GM12878 (cell line): ENCODE measurements around the gene KASH5. TPM values are rescaled to one million over a fixed set of nuclear protein-coding genes. Genes with fewer than 3 reads are reported as not detected.

Source experiments
- ATAC-seq: fragments of 200-7000 bp; cut with Tn5 transposase; 3 replicates; pipeline ENCODE4 v1.9.1; 2020; ENCODE audit warnings: mild to moderate bottlenecking, moderate library complexity
- BruUV-seq: library from RNA; stranded (reverse); fragments of 400-500 nt; replicated peaks from 2 replicates; lab custom pipeline; 2021; lab: Mats Ljungman, UMichigan
- CTCF ChIA-PET: fragments of 300-600 bp; sonication (Branson Sonifier 250); formaldehyde crosslinking; extraction: SDS; loops from one replicate; lab custom pipeline; 2021; ENCODE audit warnings: inconsistent platforms; lab: Yijun Ruan, JAX
- POLR2A ChIA-PET: fragments of 350-600 bp; formaldehyde crosslinking; extraction: SDS; loops from one replicate; lab custom pipeline; 2021; ENCODE audit warnings: inconsistent platforms; lab: Charles Lee
- RAD21 ChIA-PET: fragments of 300-600 bp; sonication (Branson Sonifier 250); formaldehyde crosslinking; loops from one replicate; lab custom pipeline; 2023; ENCODE audit warnings: antibody characterized with exemption; ENCODE audit not compliant: unreplicated experiment; lab: Charles Lee
- SMC1A ChIA-PET: fragments of 300-600 bp; sonication (Branson Sonifier 250); formaldehyde crosslinking; loops from one replicate; lab custom pipeline; 2023; ENCODE audit not compliant: unreplicated experiment, uncharacterized antibody; lab: Charles Lee
- DNase-seq: peaks from one replicate; pipeline ENCODE4 v3.0.0-alpha.2; 2011; ENCODE audit warnings: low read depth, low spot score
- FAIRE-seq: peaks from 3 replicates; lab custom pipeline; 2011; peaks lifted over from hg19 to GRCh38; lab: Jason Lieb, UNC
- H2AFZ ChIP-seq: 2 replicates; pipeline ENCODE4 v1.6.0; 2011; ENCODE audit warnings: low read depth, low read length, control low read depth; ENCODE audit not compliant: control insufficient read depth
- H3K27ac ChIP-seq: 2 replicates; pipeline ENCODE4 v1.5.1; 2011; ENCODE audit warnings: control low read depth; ENCODE audit not compliant: control insufficient read depth, insufficient read depth
- H3K27me3 ChIP-seq, 2 experiments: replicated peaks in 1 of 2; 2 replicates each; pipeline versions ENCODE4 v1.6.0 to v1.6.1; 2011; ENCODE audit warnings: low read length in 1 of 2; ENCODE audit not compliant: control insufficient read depth in 2 of 2, insufficient read depth in 2 of 2
- H3K36me3 ChIP-seq, 2 experiments: 2 replicates each; pipeline ENCODE4 v1.5.1; 2011; ENCODE audit warnings: low read length in 1 of 2; ENCODE audit not compliant: control insufficient read depth in 2 of 2, insufficient read depth in 2 of 2
- H3K4me1 ChIP-seq: 2 replicates; pipeline ENCODE4 v1.6.1; 2011; ENCODE audit warnings: mild to moderate bottlenecking, low read length, moderate library complexity, mixed read lengths; ENCODE audit not compliant: control insufficient read depth, insufficient read depth
- H3K4me2 ChIP-seq: 2 replicates; pipeline ENCODE4 v1.6.0; 2011; ENCODE audit warnings: control low read depth; ENCODE audit not compliant: control insufficient read depth, insufficient read depth
- H3K4me3 ChIP-seq: fragments of 200-600 bp; sonication (generic); 2 replicates; pipeline ENCODE4 v1.5.1; 2016
- H3K79me2 ChIP-seq: 2 replicates; pipeline ENCODE4 v1.6.0; 2011; ENCODE audit warnings: low read length; ENCODE audit not compliant: control insufficient read depth, insufficient read depth
- H3K9ac ChIP-seq: 2 replicates; pipeline ENCODE4 v1.8.0; 2011; ENCODE audit warnings: low read length, control low read depth, mixed read lengths; ENCODE audit not compliant: control insufficient read depth, insufficient read depth
- H3K9me3 ChIP-seq: replicated peaks from 3 replicates; pipeline ENCODE4 v1.5.1; 2011; ENCODE audit warnings: mild to moderate bottlenecking, low read length; ENCODE audit not compliant: control insufficient read depth, insufficient read depth
- H4K20me1 ChIP-seq: 2 replicates; pipeline ENCODE4 v1.6.0; 2011; ENCODE audit not compliant: control insufficient read depth, insufficient read depth
- BACH1 ChIP-seq: fragments of 450-650 bp; IDR thresholded peaks from 2 replicates; pipeline ENCODE4 v1.6.1; 2017; ENCODE audit warnings: mild to moderate bottlenecking, borderline replicate concordance
- BHLHE40 ChIP-seq, 2 experiments: fragments of 450-650 bp in 1 of 2; IDR thresholded peaks; 2 replicates each; pipeline ENCODE4 v1.6.1; 2011 to 2017; ENCODE audit warnings: low read depth in 2 of 2, borderline replicate concordance in 1 of 2, improper control_type of control experiment in 1 of 2, low read length in 1 of 2, mild to moderate bottlenecking in 1 of 2
- CEBPB ChIP-seq, 2 experiments: fragments of 150-350 bp in 1 of 2; IDR thresholded peaks; 2 replicates each; pipeline ENCODE4 v1.6.1; 2012 to 2014; ENCODE audit warnings: low read depth in 2 of 2, low read length in 2 of 2, borderline replicate concordance in 1 of 2, inconsistent platforms in 1 of 2
- DPF2 ChIP-seq: fragments of 450-650 bp; IDR thresholded peaks from 2 replicates; pipeline ENCODE4 v1.6.1; 2017; ENCODE audit warnings: mild to moderate bottlenecking
- EED ChIP-seq: sonication (generic); IDR thresholded peaks from 2 replicates; pipeline ENCODE4 v1.6.1; 2016; ENCODE audit warnings: antibody characterized with exemption, low read depth
- EZH2 ChIP-seq: IDR thresholded peaks from 2 replicates; pipeline ENCODE4 v1.6.1; 2012; ENCODE audit warnings: low read depth, mild to moderate bottlenecking, control low read depth, inconsistent platforms, low read length, borderline replicate concordance; ENCODE audit not compliant: control insufficient read depth
- KLF5 ChIP-seq: fragments of 450-650 bp; IDR thresholded peaks from 2 replicates; pipeline ENCODE4 v1.6.1; 2014; ENCODE audit warnings: mild to moderate bottlenecking; ENCODE audit not compliant: partially characterized antibody
- MYC ChIP-seq: IDR thresholded peaks from 2 replicates; pipeline ENCODE4 v1.6.1; 2011; ENCODE audit warnings: mild to moderate bottlenecking, low read length, moderate library complexity, inconsistent platforms; ENCODE audit not compliant: insufficient read depth, insufficient replicate concordance, insufficient read length, severe bottlenecking
- RELB ChIP-seq: fragments of 450-650 bp; IDR thresholded peaks from 2 replicates; pipeline ENCODE4 v1.6.1; 2017; ENCODE audit warnings: low read depth, mild to moderate bottlenecking, moderate library complexity
- STAT1 ChIP-seq: fragments of 450-650 bp; conservative IDR thresholded peaks from 2 replicates; pipeline ENCODE4 v1.6.1; 2014; ENCODE audit warnings: antibody characterized with exemption, mild to moderate bottlenecking
- SUZ12 ChIP-seq: fragments of 200-600 bp; sonication (generic); IDR thresholded peaks from one replicate; pipeline ENCODE4 v1.6.1; 2018; ENCODE audit warnings: antibody characterized with exemption, mild to moderate bottlenecking; ENCODE audit not compliant: unreplicated experiment
- TAF1 ChIP-seq: IDR thresholded peaks from 2 replicates; pipeline ENCODE4 v1.6.1; 2011; ENCODE audit warnings: mild to moderate bottlenecking, low read depth, low read length, borderline replicate concordance
- TBL1XR1 ChIP-seq: IDR thresholded peaks from 2 replicates; pipeline ENCODE4 v1.6.1; 2012; ENCODE audit warnings: low read depth, low read length, improper control_type of control experiment
- WGBS: methylation state at CpG from one replicate; pipeline ENCODE4 v1.1.6; 2016; ENCODE audit warnings: low lambda C conversion rate; ENCODE audit not compliant: insufficient replicate concordance, insufficient coverage; ENCODE audit errors: missing lambda C conversion rate; 5-methylcytosine and 5-hydroxymethylcytosine counted together
- in situ Hi-C: fragments of 300-500 bp; cut with MboI; formaldehyde crosslinking; loops from 9 replicates; pipeline ENCODE4 v1.14.3; 2018; ENCODE audit warnings: mixed read lengths
- intact Hi-C: fragments of 100-400 bp; cut with micrococcal nuclease; formaldehyde crosslinking; loops from one replicate; pipeline ENCODE4 v1.14.2; 2022; ENCODE audit not compliant: unreplicated experiment
- polyA plus RNA-seq, 11 experiments: library from polyadenylated mRNA; depleted of rRNA in 4 of 11; unstranded in 6 of 11; stranded (reverse) in 5 of 11; fragments of >200 nt; fragmentation: Nextera tagmentation in 4 of 11; fragmentation: Illumina TruSeq in 1 of 11; extraction: Ambion mirVana in 4 of 11; extraction: Trizol in 1 of 11; gene quantifications; 1 replicate in 1 of 11; 2 replicates in 10 of 11; pipeline versions ENCODE4 v1.2.1 to v1.2.3, GENCODE V29; 2011 to 2016; ENCODE audit warnings: inconsistent platforms in 2 of 11, missing spikeins in 2 of 11, low read depth in 1 of 11
- total RNA-seq, 4 experiments: library from RNA; depleted of rRNA in 3 of 4; stranded (reverse); fragments of >200 nt in 3 of 4; fragmentation: Illumina TruSeq in 1 of 4; extraction: Trizol in 1 of 4; gene quantifications; 2 replicates each; pipeline versions ENCODE4 v1.2.1 to v1.2.3, GENCODE V29; 2013 to 2021

KASH5 gene
- total and polyA plus RNA-seq, 10 of the 15 experiments (the other 5 are each of a cell fraction or from before 2014, with no cell fraction given) = 0.03 to 0.06 (median 0.05) TPM; not detected in 7

DNA sequence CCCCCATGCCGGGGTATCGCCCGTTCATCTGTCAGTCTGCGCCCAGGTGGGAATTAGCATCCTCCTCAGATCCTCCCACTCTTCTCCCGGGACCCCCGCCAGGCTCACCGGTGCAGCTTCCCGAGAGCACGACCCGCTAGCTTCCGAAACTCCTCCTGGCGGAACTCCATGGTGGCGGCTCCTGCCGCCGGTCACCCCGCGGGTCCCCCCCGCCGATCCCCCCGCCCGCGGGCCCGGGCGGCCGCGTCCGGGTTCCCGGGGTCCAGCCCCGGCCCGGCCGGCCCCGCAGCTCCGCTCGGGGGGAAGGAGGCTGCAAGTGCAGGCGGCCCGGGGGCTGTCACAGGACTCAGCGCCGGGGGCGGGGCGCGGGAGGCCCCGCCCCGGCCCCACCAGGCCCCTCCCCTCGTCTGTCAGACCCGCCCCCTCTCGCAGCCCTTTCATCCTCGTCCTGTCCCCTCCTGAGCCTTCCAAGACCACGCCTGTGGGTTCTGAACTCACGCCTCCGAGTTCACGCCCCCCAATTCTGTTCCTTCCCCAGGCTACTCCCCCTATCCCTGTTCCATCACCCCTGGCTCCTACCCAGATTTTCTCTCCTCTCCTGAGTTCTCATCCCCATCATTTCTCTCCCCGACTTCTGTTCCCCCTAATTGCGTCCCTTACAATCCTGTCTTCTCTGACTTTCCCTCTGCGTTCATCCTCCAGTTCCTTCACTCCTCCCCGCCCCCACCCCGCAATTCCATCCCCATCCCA, 53.3 kb downstream of the KASH5 start, which contains the start of gene SLC17A7:
Gene SLC17A7 (minus strand): TSS at position 318 of the 750 bp plus-strand sequence. CDS start 148 bp downstream, at position 170.
- POLR2A ChIA-PET = interaction anchor here (1.1 kb wide), 1 partner anchor 29 kb away, joined by 4 read pairs; no protein-coding TSS in a partner anchor
- BruUV-seq = no TSS peak

GRCh38 chr19:49441960-49442350, 53.9 kb downstream of the KASH5 start:
- intact Hi-C loops = no loop called here
- no peak overlapping the region for H2AFZ ChIP-seq
- DNase-seq (no peak), ATAC-seq (no peak), FAIRE-seq (no peak)
- no peaks in the 10 kb centered on the region for H3K4me1 ChIP-seq
- in situ Hi-C loops = no loop called here
- WGBS = 69% methylated on average over 13 of the region's 14 CpGs
- no peak overlapping the region; the same call in 1 of the 2 replicates for H3K4me2 ChIP-seq
- peaks cover 9 to 24% of the 10 kb centered on the region in 2 experiments for H3K27me3 ChIP-seq
- no peak overlapping the region for H3K27ac ChIP-seq
- peaks cover 0 to 3% of the 10 kb centered on the region in 2 experiments; a peak in 1 of 4 replicates for H3K36me3 ChIP-seq
- POLR2A ChIA-PET = interaction anchor here (1.1 to 1.5 kb wide), 2 partner anchors 29 to 51 kb away, joined by 3 to 4 read pairs; no protein-coding TSS in a partner anchor
- no peak overlapping the region for H3K9ac ChIP-seq
- H3K4me3 ChIP-seq = no peak overlapping the region
- no TSS peak for BruUV-seq
- RAD21 ChIA-PET = interaction anchor here (1.0 to 1.8 kb wide), 3 partner anchors 33 to 200 kb away, joined by 3 to 15 read pairs (median 3); partner anchors contain the start of gene SCAF1
- no peaks in the 10 kb centered on the region for H4K20me1 ChIP-seq
- CTCF ChIA-PET = interaction anchor here (0.8 to 4.9 kb wide), 6 partner anchors 25 to 217 kb away, joined by 3 to 47 read pairs (median 6); no protein-coding TSS in a partner anchor
- H3K79me2 ChIP-seq = no peaks in the 10 kb centered on the region
- H3K9me3 ChIP-seq = no peaks in the 10 kb centered on the region
- SMC1A ChIA-PET = interaction anchor here (0.6 to 1.9 kb wide), 4 partner anchors 28 to 216 kb away, joined by 3 to 5 read pairs (median 4); no protein-coding TSS in a partner anchor
- no peak for TF ChIP-seq DPF2
- TF ChIP-seq EZH2 = no peak
- TF ChIP-seq TAF1 = no peak
- no peak for TF ChIP-seq BHLHE40 (IDR thresholded peaks at IDR 0.05; ENCODE audit: borderline replicate concordance in 1 of 2, low read depth in 2 of 2, low read length in 1 of 2)
- TF ChIP-seq CEBPB (IDR thresholded peaks at IDR 0.05; ENCODE audit: borderline replicate concordance in 1 of 2, low read depth in 2 of 2, low read length in 2 of 2) = no peak
- no peak for TF ChIP-seq RELB
- no peak for TF ChIP-seq MYC

More for the DNA sequence above, 53.3 kb downstream of the KASH5 start, which contains the start of gene SLC17A7:
- H3K4me2 ChIP-seq = no peak within 1 kb of the TSS; the same call in 1 of the 2 replicates
- WGBS = 36% methylated on average over 15 of the region's 56 CpGs
- in situ Hi-C loops = no loop called here
- intact Hi-C loops = no loop called here
- H3K9ac ChIP-seq = no peak within 1 kb of the TSS
- no peaks in the 10 kb centered on the region for H3K36me3 ChIP-seq
- ChIA-PET RAD21 (interaction anchor here (1.8 kb wide), 1 partner anchor 50 kb away, joined by 15 read pairs; no protein-coding TSS in a partner anchor), CTCF (interaction anchor here (0.8 to 4.9 kb wide), 4 partner anchors 24 to 50 kb away, joined by 3 to 47 read pairs (median 14); no protein-coding TSS in a partner anchor), SMC1A (interaction anchor here (0.6 to 1.9 kb wide), 4 partner anchors 29 to 215 kb away, joined by 3 to 5 read pairs (median 4); no protein-coding TSS in a partner anchor)
- H3K4me3 ChIP-seq = no peak within 1 kb of the TSS
- FAIRE-seq (no peak), ATAC-seq (peak; percentile 10; the same call in 1 of the 3 replicates), DNase-seq (no peak)
- H3K4me1 ChIP-seq = no peaks in the 10 kb centered on the region
- H3K9me3 ChIP-seq = no peaks in the 10 kb centered on the region
- no peaks in the 10 kb centered on the region for H3K79me2 ChIP-seq
- H4K20me1 ChIP-seq = no peaks in the 10 kb centered on the region
- no peak within 1 kb of the TSS for H3K27ac ChIP-seq
- peaks cover 10 to 30% of the 10 kb centered on the region in 2 experiments for H3K27me3 ChIP-seq
- TF ChIP-seq EED (no peak), SUZ12 (peak; percentile 54), TBL1XR1 (no peak), BACH1 (no peak), KLF5 (no peak), STAT1 (no peak)
- H2AFZ ChIP-seq = no peak within 1 kb of the TSS
